SK-N-DZ (cell line): Measurements from ENCODE around the gene DLG5.

Experiments used
- DNase-seq: peaks from one replicate; pipeline ENCODE4 v3.0.0-alpha.2; 2015; ENCODE audit warnings: low spot score

Gene DLG5

GRCh38 chr10:77820349-77820748, 106.2 kb downstream of the DLG5 start:
- no peak for DNase-seq

GRCh38 chr10:77819210-77820112, 107.1 kb downstream of the DLG5 start:
- DNase-seq, result no peak

- no peak for DNase-seq
Observed at GRCh38 chr10:77818378-77818777, 108.2 kb downstream of the DLG5 start.

GRCh38 chr10:77817541-77817940, 109.0 kb downstream of the DLG5 start:
- DNase-seq, result no peak

GRCh38 chr10:77816311-77816710, 110.2 kb downstream of the DLG5 start:
- DNase-seq, result no peak

- no peak for DNase-seq
Observed at GRCh38 chr10:77812741-77813140, 113.8 kb downstream of the DLG5 start.

- DNase-seq, result no peak
Observed at GRCh38 chr10:77811831-77812430, 114.6 kb downstream of the DLG5 start.

- DNase-seq, result no peak
Observed at GRCh38 chr10:77810446-77811335, 115.9 kb downstream of the DLG5 start.

GRCh38 chr10:77809336-77809735, 117.2 kb downstream of the DLG5 start:
- no peak for DNase-seq

- no peak for DNase-seq
Observed at GRCh38 chr10:77807706-77808105, 118.8 kb downstream of the DLG5 start.

- DNase-seq, result no peak
Observed at GRCh38 chr10:77806511-77807157, 119.9 kb downstream of the DLG5 start.

- no peak for DNase-seq
Observed at GRCh38 chr10:77805676-77806075, 120.9 kb downstream of the DLG5 start.

- no peak for DNase-seq
Observed at GRCh38 chr10:77804371-77804770, 122.2 kb downstream of the DLG5 start.

- DNase-seq, result no peak
Observed at GRCh38 chr10:77801474-77802161, 124.9 kb downstream of the DLG5 start.

- DNase-seq, result no peak
Observed at GRCh38 chr10:77800738-77801266, 125.8 kb downstream of the DLG5 start.

GRCh38 chr10:77800320-77800719, 126.2 kb downstream of the DLG5 start:
- no peak for DNase-seq

- no peak for DNase-seq
Observed at GRCh38 chr10:77799352-77799751, 127.2 kb downstream of the DLG5 start.

- no peak for DNase-seq
Observed at GRCh38 chr10:77798940-77799339, 127.6 kb downstream of the DLG5 start.

- no peak for DNase-seq
Observed at GRCh38 chr10:77796311-77796915, 130.1 kb downstream of the DLG5 start.

GRCh38 chr10:77795426-77796055, 131.0 kb downstream of the DLG5 start:
- no peak for DNase-seq
